ENCODE results near the gene KIAA1549.

KIAA1549 gene

GRCh38 chr7:139016931-139017511 is 35.8 kb upstream of the KIAA1549 start:
- H3K27ac ChIP-seq (ENCODE audit: extremely low read depth, low read depth, low read length), result no peak overlapping the region
- no peaks in the 10 kb centered on the region for H3K36me3 ChIP-seq (ENCODE audit: control insufficient read depth in 2 of 2, insufficient read depth in 1 of 2, low read length in 2 of 2)
- POLR2A ChIA-PET, result no interaction called here
- H3K9me3 ChIP-seq (ENCODE audit: control insufficient read depth, insufficient read depth, low read depth, low read length), result no peaks in the 10 kb centered on the region
- no peak for TF ChIP-seq ELK4 (IDR thresholded peaks at IDR 0.05; ENCODE audit: borderline replicate concordance, low read depth, low read length)
- TF ChIP-seq TSHZ1 (tag by site-specific recombination; IDR thresholded peaks at IDR 0.05; ENCODE audit: borderline replicate concordance), result no peak
- no peak for TF ChIP-seq FEZF1 (tag by site-specific recombination; IDR thresholded peaks at IDR 0.05)
- no peak for TF ChIP-seq ZNF785 (tag by site-specific recombination; IDR thresholded peaks at IDR 0.05)
- TF ChIP-seq SCRT1 (tag by site-specific recombination; IDR thresholded peaks at IDR 0.05; ENCODE audit: borderline replicate concordance), result peak; percentile 41; the same call in 1 of the 2 replicates
- peak; percentile 75 for TF ChIP-seq CTCF (tag by site-specific recombination; IDR thresholded peaks at IDR 0.05)
- peak; percentile 82 for TF ChIP-seq ZNF654 (tag by site-specific recombination; IDR thresholded peaks at IDR 0.05; ENCODE audit: low read depth)
- peak; percentile 70; the same call in 1 of the 2 replicates for TF ChIP-seq ZNF2 (tag by site-specific recombination; IDR thresholded peaks at IDR 0.05)
- TF ChIP-seq SCRT2 (tag by site-specific recombination; IDR thresholded peaks at IDR 0.05), result peak; percentile 91
- peak; percentile 53; the same call in 1 of the 2 replicates for TF ChIP-seq ZNF660 (tag by site-specific recombination; IDR thresholded peaks at IDR 0.05)
- no peak overlapping the region for H3K4me3 ChIP-seq (ENCODE audit: low read depth, low read length)
- CTCF ChIA-PET, result interaction anchor here (0.5 to 3.1 kb wide), 28 partner anchors 9 to 1122 kb away, joined by 3 to 30 read pairs (median 4); partner anchors contain the start of gene LUC7L2
- no peaks in the 10 kb centered on the region for H3K4me1 ChIP-seq (ENCODE audit: control insufficient read depth, insufficient read depth, low read length)

- Histone ChIP-seq H3K9me3 (ENCODE audit: control insufficient read depth, insufficient read depth, low read depth, low read length) (no peaks in the 10 kb centered on the region), H3K4me3 (ENCODE audit: low read depth, low read length) (no peak overlapping the region), H3K4me1 (ENCODE audit: control insufficient read depth, insufficient read depth, low read length) (no peaks in the 10 kb centered on the region), H3K27ac (ENCODE audit: extremely low read depth, low read depth, low read length) (no peak overlapping the region), H3K36me3 (ENCODE audit: control insufficient read depth in 2 of 2, insufficient read depth in 1 of 2, low read length in 2 of 2) (no peaks in the 10 kb centered on the region)
- no peak for TF ChIP-seq ZIC2 (tag by site-specific recombination; IDR thresholded peaks at IDR 0.05)
- TF ChIP-seq ZNF423 (tag by site-specific recombination; IDR thresholded peaks at IDR 0.05), result no peak
- TF ChIP-seq CTCF (tag by site-specific recombination; IDR thresholded peaks at IDR 0.05), result no peak
- TF ChIP-seq KLF17 (tag by site-specific recombination; IDR thresholded peaks at IDR 0.05), result no peak
- no peak for TF ChIP-seq ZNF366 (tag by site-specific recombination; conservative IDR thresholded peaks at IDR 0.05)
- TF ChIP-seq ZFP69B (tag by site-specific recombination; IDR thresholded peaks at IDR 0.05), result no peak
- no peak for TF ChIP-seq ZNF513 (tag by site-specific recombination; IDR thresholded peaks at IDR 0.05)
- TF ChIP-seq ZNF529 (tag by site-specific recombination; IDR thresholded peaks at IDR 0.05; ENCODE audit: insufficient replicate concordance), result no peak
- TF ChIP-seq ZNF121 (tag by site-specific recombination; IDR thresholded peaks at IDR 0.05), result no peak
- TF ChIP-seq ZSCAN16 (tag by site-specific recombination; IDR thresholded peaks at IDR 0.05), result no peak
- no peak for TF ChIP-seq ZNF530 (tag by site-specific recombination; IDR thresholded peaks at IDR 0.05; ENCODE audit: low read depth)
- ChIA-PET POLR2A (no interaction called here), CTCF (interaction anchor here (0.5 to 0.9 kb wide), 3 partner anchors 9 to 171 kb away, joined by 3 to 5 read pairs (median 4); no protein-coding TSS in a partner anchor)
These were observed 30.2 kb upstream of the KIAA1549 start for GRCh38 chr7:139011373-139011772.
